Activated T-helper 1 cell treated with anti-CD3 and anti-CD28 coated beads, Interleukin-2, amount 50 U/mL, for 16 hours (primary cell): ENCODE data around the gene ARAF.

Experiments
- DNase-seq, 2 donors: peaks; one replicate each; pipeline ENCODE4 v3.0.0-alpha.2; 2020; ENCODE audit warnings: low read depth in 1 of 2, low spot score in 1 of 2

The ARAF gene

GRCh38 chrX:47618923-47619485, 58.0 kb downstream of the ARAF start:
- no peak for DNase-seq

GRCh38 chrX:47619486-47620302, 58.7 kb downstream of the ARAF start, which contains the start of gene SYN1:
SYN1 (minus strand) TSS chrX:47619857; CDS start chrX:47619728, 129 bp downstream.
- peak; percentile 55 to 71 for DNase-seq

- DNase-seq: no peak
Observed at GRCh38 chrX:47620303-47620685, 59.3 kb downstream of the ARAF start.
